ENCODE results near the gene MCOLN3. TPM values are rescaled to one million over a fixed set of nuclear protein-coding genes. Genes with fewer than 3 reads are reported as not detected.

The MCOLN3 gene
- total and polyA plus RNA-seq, 11 donors: 0.07 to 1.4 (median 0.35) TPM; not detected in 2

DNA sequence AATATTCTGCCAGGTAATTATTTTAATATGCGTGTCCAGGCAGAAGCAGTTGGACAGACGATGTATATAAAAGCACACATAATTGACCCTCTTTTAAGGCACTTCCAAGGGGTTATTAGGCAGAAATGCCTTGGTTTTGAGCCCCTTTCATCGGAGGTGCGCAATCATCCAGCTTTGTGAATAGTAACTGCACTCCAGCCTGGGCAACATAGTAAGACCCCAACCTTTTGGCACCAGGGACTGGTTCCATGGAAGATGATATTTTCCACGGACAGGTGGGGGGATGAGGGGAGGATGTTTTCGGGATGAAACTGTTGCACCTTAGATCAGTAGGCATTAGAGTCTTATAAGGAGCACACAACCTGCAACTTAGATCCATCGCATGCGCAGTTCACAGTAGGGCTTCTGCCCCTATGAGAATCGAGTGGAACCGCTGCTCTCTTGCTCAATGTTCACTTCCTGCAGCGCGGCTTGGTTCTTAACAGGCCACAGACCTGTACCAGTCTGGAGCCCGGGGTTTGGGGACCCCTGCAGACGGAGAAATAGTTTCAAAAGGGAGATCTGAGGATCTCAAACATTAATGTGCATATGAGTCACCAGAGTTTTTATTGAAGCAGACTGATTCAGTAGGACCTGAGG is 49.5 kb downstream of the MCOLN3 start:
- ATAC-seq (no peak), DNase-seq (no peak)
- Histone ChIP-seq H3K27ac (no peak overlapping the region), H3K4me1 (peaks cover 0 to 27% (median 7%) of the 10 kb centered on the region in 12 donors), H3K27me3 (peaks cover 0 to 70% (median 31%) of the 10 kb centered on the region in 9 donors), H3K9me3 (no peaks in the 10 kb centered on the region), H3K36me3 (no peaks in the 10 kb centered on the region), H3K4me3 (peak overlapping the region in 5 of 12 donors; percentile 64 to 70 (median 68))
- 36 to 46% (median 44%) methylated on average over 14 of the region's 14 CpGs for WGBS, 4 donors
- TF ChIP-seq CTCF (IDR thresholded peaks at IDR 0.05) (no peak), POLR2A (IDR thresholded peaks at IDR 0.05) (no peak)
- intact Hi-C loops (cut with DNase I): no loop called here

GRCh38 chr1:84997667-84998600 is 50.4 kb downstream of the MCOLN3 start:
- TF ChIP-seq CTCF (IDR thresholded peaks at IDR 0.05) (no peak), POLR2A (IDR thresholded peaks at IDR 0.05) (no peak)
- H3K4me3 ChIP-seq: peak overlapping the region; percentile 38 to 70 (median 56)
- no peak for DNase-seq
- ATAC-seq: peak in 2 of 4 donors; percentile 26 to 54
- 1 to 4% (median 2%) methylated on average over 45 to 58 of the region's 58 CpGs for WGBS, 4 donors
- peaks cover 0 to 63% (median 27%) of the 10 kb centered on the region in 9 donors for H3K27me3 ChIP-seq
- no peaks in the 10 kb centered on the region for H3K9me3 ChIP-seq
- intact Hi-C loops (cut with DNase I): no loop called here
- H3K4me1 ChIP-seq: peaks cover 0 to 27% (median 7%) of the 10 kb centered on the region in 12 donors
- H3K36me3 ChIP-seq: no peaks in the 10 kb centered on the region
- no peak overlapping the region for H3K27ac ChIP-seq

- Histone ChIP-seq H3K4me1 (peaks cover 0 to 30% (median 7%) of the 10 kb centered on the region in 12 donors), H3K27ac (peak within 1 kb of the TSS in 1 of 12 donors; percentile 45), H3K36me3 (no peaks in the 10 kb centered on the region), H3K4me3 (peak within 1 kb of the TSS; percentile 38 to 70 (median 56)), H3K27me3 (peaks cover 0 to 55% (median 24%) of the 10 kb centered on the region in 9 donors), H3K9me3 (no peaks in the 10 kb centered on the region)
- peak in 3 of 4 donors; percentile 85 to 96 (median 94) for ATAC-seq
- TF ChIP-seq CTCF (IDR thresholded peaks at IDR 0.05): no peak
- TF ChIP-seq POLR2A (IDR thresholded peaks at IDR 0.05): no peak
- intact Hi-C loops (cut with DNase I): no loop called here
- 0 to 1% (median 1%) methylated on average over 12 to 87 of the region's 87 CpGs for WGBS, 4 donors
- peak; percentile 12 to 63 (median 29) for DNase-seq
These were observed 51.2 kb downstream of the MCOLN3 start, which contains the start of gene MCOLN2 for GRCh38 chr1:84996846-84997666. Gene MCOLN2, minus strand, starts transcription at chr1:84997113. Its CDS starts 241 bp downstream, at chr1:84996872.

All from heart left ventricle (tissue), 16 donors.